IPS DF 4.7 (cell line): Measurements from ENCODE around the gene ZBTB45.

Source experiments
- DNase-seq: peaks from one replicate; pipeline ENCODE4 v3.0.0-alpha.2; 2013; ENCODE audit warnings: low spot score; ENCODE audit errors: extremely low read depth

Gene ZBTB45

DNA sequence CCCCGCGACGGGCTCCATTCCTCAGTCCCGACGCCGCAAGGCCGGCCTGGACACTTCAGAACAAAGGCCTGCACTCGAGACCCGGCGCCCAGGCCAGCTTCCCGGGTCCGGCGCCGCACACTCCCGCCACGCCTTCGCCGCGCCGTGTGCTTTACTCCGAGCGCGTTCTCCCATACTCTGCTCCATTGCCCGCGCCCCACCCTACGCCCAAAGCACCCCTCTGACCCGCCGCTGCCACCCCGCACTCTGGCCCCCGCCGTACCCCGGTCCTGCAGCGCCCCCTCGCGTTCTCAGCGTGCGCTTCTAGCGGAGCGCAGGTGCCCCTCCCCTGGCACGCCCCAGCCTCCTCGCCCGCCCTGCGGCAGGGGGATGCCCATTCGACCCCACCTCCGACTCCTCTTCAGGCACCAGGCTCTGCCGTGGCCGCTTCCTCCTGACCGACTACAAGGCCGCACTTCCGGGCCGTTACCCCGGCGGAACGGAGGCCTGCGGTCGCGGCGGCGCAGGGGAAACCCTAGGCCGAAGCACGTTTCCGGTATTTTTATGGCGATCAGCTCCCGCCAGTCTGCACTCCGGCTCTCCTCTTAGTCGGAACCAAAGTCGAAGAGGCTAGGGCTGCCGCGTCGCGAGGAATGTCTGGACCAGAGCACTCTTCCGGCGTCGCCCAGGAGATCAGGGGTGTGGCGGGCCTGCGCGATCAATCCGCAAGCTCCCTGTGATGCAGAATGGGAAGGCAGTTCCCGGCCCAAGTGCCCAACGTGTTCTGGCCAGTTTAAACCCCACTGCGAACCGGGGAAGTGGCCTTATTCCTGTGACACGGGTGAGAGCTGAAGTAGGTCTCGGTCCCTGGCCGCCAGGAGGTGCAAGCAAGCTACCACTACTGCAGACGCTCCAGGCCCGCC is at the start of gene ZBTB45:
Gene ZBTB45, minus strand, starts transcription at position 456 of the 902 bp plus-strand sequence. CDS start 2,137 bp downstream, outside the sequence.
- DNase-seq = peak; percentile 80

DNA sequence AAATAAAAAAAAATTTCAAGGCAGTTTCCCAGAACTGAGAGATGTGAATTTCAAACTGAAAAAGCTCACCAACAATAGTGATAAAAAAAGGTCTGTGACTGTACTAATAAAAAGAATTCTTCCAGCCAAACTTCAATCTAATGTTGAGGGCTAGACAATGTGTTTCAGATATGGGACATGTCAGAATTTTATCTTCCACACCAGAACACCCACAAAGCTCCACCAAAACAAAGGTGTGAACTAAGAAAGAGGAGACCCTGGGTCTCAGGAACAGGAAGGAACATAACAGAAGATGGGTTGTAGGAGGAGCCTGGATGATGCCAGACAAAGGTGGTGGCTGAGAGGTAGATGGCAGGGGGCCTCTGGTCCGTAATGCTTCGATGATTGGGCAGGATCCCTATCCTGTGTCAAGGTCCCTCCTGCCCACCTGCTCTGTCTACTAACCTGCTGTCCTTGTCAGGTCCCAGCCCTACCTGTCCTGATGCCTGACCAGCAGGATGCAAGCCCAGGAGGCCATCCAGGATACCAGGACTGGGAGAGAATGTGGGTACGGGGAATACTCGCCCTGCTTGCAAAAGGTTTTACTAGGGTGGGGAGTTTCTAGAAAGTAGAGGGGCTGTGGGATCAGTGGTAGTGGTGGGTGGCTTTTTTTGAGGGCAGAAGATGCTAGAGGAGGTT is 49.0 kb upstream of the ZBTB45 start:
- no peak for DNase-seq

DNA sequence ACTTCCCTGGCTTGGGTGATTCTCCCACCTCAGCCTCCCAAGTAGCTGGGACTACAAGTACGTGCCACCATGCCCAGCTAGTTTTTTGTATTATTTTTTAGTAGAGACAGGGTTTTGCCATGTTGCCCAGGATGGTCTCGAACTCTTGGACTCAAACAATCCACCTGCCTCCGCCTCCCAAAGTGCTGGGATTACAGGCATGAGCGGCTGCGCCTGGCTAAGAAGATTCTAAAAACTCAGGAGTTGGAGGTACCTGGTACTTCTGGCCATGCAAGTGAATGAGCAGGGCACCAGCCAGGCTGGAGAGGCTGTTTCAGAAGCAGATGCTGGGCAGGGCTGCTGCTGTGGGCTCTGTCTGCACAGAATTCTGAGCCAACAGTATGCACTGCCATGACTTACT is 47.4 kb upstream of the ZBTB45 start:
- no peak for DNase-seq

DNA sequence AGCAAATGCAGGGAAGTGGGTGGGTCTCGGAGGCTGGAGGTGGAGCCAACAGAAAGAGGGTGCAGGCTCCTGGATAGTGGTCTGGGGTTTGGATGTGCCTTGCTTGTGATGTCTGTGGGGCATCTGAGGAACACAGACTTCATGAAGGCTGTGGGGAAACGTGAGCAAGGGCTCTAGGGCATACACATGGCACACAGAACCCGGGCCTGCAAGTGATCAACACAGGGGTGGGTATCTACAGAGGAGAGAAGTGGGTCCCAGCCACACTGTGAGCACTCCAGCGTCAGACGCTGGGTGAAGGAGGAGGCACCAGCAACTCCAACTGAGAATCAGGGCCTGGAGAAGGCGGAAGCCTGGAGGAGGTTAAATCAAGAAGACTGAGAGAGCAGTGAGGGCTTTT is 44.2 kb upstream of the ZBTB45 start:
- DNase-seq = no peak

DNA sequence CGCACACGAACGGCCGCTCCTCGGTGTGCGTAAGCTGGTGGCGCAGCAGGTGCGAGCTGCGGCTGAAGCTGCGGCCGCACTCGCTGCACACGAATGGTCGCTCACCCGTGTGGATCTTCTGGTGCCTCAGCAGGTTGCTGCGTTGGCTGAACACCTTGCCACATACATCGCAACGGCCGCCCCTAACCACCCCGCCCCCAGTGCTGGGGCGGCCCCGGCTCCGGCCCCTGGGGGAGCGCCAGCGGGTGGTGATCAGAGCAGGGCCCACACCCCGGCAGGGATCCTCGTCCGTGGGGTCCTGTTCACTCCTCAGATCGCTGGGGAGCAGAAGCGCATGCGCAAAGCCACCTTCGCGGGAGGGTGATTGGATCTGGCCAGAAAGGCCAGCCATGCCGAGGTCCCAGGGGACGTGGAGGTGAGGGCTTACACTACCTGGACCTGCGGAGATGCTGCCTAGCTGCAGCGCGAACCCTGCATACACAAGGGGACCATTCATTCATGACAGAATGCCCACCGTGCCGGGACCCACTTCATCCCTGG is 43.5 kb upstream of the ZBTB45 start:
- DNase-seq = no peak

DNA sequence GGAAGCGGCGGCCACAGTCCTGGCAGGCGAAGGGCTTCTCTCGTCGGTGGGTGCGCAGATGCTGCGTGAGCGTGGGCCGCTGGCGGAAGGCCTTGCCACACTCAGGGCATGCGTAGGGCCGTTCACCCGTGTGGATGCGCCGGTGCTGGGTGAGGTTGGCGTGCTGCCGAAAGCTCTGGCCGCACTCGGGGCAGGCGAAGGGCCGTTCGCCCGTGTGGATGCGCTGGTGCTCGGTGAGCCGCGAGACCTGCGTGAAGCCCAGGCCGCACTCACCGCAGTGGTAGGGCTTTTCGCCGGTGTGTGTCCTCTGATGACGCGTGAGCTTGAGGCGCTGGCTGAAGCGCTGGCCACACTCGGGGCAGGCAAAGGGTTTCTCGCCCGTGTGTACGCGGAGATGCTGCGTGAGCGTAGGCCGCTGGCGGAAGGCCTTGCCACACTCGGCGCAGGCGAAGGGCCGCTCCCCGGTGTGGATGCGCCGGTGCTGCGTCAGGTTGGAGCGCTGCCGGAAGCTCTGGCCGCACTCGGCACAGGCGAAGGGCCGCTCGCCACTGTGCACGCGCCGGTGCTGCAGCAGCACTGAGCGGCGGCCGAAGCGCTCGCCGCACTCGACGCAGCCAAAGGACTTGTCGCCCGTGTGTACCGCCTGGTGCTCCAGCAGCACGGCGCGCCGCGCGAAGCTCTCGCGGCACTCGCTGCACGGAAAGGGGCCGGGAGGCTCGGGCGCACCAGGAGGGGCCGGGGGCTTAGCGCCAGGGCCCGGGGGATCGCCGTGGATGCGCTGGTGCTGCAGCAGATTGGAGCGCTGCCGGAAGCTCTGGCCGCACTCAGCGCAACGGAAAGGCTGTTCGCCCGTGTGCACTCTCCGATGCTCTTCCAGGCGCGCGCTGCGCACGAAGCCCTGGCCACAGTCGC is 42.8 kb upstream of the ZBTB45 start:
- DNase-seq = no peak

DNA sequence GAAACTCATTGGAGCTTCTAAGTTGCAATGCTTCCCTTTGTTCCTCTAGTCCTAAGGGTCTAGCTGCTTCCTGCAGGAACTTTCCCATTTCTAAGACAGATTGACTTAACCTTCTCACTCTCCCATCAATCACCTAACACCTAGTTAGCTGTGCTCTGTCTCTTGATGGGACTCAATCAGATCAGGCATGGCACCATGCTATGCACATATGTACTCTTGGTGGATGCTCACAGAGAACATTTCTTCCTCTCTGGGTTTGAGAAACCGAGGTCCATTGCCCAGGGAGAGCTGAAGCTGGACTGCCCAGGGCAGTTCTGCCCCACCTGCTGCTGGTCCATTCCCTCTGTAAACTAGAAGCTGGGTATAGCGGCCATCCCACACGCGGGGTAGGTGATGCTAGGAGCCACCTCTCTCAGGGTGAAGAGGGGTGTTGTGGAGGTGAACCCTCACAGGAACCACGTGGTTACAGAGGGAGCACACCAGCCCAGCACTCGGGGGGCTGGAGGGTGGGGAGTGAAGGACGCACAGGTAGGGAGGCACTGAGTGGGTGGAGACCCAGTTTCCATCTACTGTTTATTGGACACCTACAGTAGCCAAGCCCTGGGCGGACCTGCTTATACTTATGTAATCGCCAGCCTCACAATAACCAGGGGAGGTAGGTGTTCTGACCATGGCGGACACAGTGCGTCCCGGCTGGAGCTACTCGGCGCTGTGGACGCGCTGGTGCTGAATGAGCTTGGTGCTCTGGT is 41.9 kb upstream of the ZBTB45 start:
- DNase-seq = no peak

DNA sequence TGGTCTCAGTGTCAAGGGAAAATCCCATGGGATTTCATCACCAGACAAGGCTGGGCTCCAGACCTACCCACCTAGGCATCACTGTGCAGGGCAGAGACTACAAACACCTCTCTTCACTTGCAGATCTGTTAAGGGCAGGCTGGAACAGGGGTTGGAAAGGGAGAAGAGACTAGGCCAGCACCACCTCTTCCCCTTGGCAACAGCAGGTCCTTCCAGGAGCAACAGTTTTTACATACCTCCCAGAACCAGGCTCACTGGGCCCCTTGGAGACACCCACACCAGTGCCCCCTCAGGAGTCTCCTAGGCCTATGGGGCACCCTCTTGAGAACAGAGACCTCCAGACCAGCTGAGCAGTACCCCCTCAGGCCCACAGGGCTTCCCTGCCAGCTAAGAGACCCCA is 41.3 kb upstream of the ZBTB45 start:
- no peak for DNase-seq

DNA sequence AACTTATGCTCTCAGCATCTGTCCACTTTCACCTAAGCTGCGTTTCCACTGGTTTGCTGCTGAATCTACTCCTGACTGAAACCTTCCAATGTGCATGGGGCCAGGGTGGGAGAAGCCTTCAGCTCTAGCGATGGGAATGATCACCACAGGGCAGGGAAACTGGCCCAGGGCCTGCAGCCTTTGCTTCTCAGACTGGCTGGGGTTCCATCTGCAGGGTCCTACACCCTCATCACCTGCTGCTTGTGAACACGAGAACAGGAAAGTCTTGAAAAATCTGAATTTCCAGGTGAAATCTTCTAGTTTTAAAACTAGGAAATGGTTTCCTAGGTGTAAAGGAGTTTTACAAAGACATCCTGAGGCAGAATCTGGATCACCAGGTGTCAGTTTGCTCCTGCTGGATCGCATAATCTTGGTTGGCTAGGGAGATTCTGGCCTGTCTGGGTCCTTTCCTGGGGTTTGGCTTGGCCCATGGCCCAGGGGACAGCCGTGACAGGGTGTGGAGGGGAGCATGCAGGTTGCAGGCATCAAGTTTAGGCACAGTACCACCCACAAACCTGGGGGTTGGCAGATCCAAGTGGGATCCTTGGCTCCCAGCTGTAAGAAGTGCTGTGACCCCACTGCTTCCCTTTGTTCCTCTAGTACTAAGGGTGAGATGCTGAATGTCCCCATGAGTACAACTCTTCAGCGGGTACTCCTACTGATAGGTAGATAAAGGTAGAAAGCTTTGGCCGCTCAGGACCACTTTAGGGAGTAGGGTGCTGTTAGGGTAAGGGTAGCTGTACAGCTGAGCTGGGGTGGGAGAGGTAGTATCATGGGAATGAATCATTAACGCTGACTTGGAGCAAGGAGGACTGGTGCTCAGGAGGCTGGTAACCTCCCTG is 40.6 kb upstream of the ZBTB45 start:
- DNase-seq = no peak

DNA sequence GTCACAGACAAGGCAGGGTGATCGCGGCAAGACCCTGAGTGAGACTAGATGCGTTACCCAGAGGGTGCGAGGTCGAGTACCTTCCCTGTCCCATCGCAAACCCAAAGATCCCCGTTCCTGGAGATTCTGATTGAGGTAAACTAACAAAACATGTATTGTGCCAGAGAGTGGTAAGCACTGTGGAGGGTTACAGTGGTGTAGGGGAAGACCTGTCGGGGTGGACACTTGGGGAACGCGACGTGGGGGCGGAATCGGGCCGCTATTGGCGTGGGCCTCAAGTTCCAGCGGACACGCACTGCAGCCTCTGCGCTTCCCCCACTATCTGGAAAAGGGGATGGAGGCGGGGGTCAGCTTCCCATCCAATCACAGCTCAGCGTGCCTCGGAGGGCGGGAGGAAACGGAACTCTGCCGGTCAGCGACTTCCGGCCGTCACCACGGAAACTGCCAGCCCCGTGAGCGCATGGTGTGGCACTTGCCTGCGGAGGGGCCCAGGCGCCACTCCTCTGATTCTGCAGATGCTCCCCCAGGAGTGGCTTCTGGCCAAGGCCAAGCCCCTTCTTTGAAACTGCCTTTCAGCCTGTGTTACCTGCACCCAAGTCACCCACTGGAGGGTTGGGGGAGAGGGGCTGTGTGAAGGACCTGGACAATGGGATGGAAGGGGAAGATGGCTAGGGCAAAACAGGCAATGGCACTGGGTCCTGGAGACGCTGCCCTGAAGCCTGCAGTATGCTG is 39.8 kb upstream of the ZBTB45 start:
- DNase-seq = no peak

DNA sequence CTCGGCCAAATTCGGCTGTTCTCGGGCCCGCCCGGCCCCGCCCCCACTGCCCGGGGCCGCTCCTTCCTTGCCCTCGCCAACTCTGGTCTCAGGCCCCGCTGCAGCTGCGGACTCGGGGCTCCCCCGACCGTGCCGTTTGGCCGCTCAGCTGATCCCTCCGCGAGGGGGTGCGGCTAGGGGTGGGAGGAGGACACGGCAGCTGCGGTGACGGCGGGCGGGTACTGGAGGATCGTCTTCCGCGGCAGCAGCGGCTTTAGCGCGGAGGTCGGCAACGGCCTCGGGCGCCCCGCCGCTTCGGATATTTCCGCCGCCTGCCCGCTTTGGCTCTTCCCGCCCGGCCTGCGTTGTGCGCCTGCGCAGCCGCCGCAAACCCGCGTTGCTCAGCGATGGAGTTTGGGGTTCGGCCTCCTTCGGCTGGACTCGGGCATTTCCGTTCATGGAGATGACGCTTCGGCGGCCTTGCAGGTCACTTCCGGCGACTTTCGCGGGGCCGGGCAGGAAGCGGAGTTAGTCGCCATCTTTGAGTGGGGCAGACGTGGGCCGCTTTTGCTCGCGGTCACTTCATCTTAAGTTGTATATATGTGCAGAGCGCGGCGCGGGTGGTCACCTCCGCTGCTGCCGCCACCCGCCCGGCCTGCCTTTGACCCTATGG is 39.1 kb upstream of the ZBTB45 start:
- no peak for DNase-seq

DNA sequence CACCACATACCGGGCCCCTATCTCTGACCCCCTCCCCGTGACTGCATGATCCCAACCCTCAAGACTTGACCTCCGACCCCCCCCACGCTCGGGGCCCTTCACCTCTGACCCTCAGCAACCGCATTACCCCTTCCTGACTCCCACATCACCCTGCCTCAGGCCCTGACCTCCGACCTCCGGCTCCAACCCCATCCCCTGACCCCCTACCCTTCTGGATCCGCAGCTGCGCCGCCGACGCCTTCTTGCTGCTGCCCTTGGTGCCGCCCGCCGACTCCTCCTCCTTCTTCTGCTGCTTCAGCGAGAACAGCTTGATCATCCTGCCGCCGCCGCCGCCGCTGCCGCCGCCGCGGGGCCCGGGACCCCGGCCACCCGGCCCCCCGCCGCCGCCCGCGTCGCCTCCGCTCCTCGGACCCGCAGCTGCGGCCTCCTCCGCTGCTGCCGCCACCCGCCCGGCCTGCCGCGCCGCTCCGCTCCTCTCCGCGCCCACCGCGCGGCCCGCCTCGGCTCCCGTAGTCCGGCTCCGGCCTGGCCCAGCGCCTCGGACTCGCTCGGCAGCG is 38.5 kb upstream of the ZBTB45 start, which contains the start of gene UBE2M:
Gene UBE2M, minus strand, starts transcription at position 546 of the 557 bp plus-strand sequence. Its CDS starts 230 bp downstream, at position 316.
- no peak for DNase-seq

DNA sequence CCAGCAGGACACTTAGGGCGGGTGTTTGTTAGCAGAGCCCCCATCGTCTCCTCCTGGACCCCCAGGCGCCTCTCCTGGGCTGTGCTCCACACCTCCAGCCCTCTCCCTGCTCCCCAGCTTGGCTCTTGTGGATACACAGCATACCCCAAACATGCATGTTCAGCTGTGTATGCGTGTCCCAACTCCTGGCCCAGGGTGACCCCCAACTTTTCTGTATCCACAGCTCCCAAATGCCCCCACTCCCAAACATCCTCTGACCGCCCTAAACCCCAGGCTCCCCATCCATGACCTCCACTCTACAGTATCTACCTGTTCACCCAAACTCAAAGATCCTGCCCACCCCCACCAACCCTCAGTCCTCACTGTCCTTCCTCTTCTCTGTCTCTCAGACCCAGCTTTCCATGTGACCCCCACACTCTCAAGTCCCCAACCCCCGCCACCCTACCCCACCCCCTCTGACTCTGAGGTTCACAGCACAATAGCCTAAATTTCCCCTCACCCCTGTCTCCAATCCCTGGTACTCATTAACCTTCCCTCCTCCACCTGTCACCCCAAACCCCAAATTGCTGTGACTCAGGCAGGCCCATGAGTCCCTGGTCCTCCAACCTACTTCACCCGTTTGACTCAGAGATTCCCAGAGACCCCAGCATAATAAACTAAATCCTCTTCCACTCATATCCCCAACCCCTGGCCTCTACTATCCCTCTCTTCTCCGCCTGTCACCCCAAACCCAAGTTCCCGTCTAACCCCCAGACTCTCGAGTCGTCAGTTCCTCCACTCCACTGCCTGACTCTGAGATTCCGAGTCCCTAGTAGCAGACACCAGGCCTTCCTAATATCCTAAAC is 37.8 kb upstream of the ZBTB45 start:
- no peak for DNase-seq

DNA sequence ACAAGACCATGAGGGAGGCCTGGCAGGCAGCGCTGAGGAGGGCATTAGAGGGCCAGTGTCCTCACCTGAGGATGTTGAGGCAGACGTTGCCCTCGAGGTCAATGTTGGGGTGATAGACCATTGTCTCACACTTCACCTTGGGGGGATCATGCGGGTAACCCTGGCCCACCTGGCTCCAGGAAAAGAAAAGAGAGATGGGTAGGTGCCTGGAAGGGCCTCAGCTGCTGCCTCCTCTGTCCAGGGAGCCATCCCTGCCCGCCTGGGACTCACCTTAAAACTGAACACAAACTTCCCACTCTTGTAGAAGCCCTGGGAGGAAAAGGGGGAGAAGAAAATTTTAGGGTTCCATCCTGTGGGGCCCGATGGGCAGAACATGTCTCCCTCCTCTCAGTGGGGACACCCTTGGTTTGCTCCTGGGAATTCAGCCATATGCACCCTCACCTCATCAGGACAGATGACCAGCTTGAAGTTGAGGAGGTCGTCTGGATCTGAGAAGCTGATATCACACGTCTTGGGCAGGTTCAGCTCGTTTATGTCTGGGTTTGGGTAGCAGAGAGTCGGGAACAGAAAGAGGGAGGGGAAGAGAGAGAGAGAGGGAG is 37.1 kb upstream of the ZBTB45 start:
- no peak for DNase-seq

DNA sequence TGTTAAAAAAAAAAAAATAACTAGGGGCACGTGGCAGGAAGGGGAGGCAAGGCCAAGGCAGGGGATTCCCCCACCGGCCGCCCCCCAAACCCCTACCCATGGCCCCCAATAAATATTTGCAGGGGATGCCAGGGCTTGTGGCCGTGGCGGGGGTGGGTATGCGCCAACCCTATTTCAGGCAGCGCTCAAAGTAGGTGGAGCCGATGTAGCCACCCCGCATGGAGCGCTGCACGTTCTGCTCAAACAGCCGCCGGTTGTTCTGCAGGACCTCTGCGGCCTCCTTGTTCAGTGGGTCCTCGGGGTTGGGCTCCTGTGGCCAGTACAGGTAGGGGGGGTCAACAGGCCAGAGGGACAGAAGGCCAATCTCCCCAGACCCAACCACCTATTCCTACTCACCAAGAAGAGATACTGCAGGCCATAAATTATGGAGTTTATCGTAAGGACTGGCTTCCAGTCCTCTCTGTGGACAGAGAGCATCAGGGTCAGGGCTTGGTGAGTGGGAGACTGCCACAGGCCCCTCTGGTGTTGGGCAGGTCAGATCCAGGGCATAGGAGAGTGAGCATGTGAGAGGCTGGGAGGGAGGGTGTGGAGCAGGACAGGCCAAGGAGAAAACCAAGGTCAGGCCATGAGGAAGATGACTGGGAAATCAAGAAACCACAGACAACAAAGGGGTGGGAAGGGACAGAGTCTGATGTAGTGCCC is 36.5 kb upstream of the ZBTB45 start:
- no peak for DNase-seq

DNA sequence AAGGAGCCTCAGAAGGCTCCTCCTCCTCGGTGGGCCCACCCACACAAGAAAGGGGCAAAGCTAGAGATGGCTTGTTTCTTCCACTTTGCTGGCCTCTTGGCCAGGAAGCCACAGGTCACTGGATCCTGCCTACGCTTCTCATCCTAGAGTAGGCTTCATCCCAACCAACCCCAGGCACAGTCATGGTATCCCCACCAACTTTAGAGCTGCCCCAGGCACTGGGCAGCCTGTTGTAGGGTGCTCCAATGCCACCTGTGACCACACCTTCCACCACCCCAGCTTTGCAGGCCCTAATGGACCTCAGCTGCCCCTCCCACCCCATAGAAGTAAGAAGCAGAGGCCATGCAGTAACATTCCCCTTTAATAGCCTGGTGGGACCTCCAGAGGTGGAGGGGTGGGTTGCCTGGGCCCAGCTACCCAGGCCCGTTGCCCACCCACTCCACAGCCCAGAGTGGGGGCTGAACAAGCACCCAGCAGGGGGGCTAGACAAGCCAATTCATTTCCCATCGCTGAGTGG is 35.8 kb upstream of the ZBTB45 start:
- no peak for DNase-seq
